GM19328 (cell line): ENCODE data around the gene SSBP2.
"Not testable (repeated sequence)": the region's sequence is repeated elsewhere in the genome, so short reads cannot be mapped to it uniquely, and the experiment has no call there.

ENCODE experiments used
- ATAC-seq: cut with Tn5 transposase; IDR thresholded peaks from one replicate; pipeline ENCODE4 v1.9.1; 2021; ENCODE audit warnings: mild to moderate bottlenecking, moderate library complexity; ENCODE audit not compliant: unreplicated experiment

SSBP2 gene

DNA sequence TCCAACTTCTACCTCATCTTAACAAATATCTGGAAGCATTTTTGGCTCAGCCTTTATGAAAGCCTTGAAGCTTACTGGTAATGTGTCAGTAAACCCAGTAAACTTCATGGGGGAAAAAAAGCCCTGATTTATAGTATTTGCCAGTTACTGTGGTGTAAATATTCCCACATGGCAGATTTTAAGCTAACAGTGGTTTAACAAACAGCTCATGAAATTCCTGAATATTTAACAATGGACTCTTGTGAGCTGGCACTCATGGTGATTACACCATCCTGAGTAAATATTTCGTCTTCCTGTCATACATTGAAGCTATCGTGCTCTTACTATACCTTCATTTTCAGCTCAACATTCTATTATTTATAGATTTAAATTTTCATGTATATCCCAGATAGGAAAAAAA is 300.0 kb downstream of the SSBP2 start:
- ATAC-seq = no peak

DNA sequence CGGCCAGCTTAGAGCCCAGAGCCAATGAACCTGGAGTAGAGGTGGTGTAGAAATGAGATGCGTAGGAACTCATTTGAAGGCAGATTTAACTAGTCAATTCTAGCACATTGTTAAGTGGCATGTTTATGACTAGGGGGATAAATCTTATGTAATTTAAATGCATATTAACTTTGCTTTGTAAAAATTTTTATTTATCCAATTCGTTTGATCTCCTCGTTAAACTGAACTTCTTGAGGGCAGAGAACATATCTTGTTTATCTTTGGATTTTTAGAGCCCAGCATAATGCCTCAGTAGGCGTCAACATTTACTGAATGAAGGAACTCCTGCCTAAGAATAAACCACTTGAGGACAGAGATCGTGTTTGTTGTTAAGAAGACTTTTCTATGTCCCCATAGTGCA is 315.9 kb downstream of the SSBP2 start:
- ATAC-seq = no peak

DNA sequence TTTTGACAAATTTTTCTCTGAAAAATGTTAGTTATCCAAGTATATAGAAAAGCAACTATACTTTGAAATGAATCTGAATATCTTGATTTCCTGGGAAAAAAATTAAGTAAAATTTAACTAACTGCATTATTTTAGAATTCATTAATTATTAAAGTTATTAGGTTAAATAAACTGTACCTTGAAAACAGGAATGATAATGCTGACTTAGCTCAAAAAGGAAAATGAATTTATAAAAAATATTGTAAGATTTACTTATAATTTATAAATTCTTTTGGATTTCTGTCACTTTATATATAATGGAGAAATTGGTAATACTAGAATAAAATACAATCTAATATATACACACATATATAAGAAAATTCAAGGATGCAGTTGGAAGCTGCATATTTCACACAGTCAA is 320.9 kb downstream of the SSBP2 start:
- no peak for ATAC-seq

DNA sequence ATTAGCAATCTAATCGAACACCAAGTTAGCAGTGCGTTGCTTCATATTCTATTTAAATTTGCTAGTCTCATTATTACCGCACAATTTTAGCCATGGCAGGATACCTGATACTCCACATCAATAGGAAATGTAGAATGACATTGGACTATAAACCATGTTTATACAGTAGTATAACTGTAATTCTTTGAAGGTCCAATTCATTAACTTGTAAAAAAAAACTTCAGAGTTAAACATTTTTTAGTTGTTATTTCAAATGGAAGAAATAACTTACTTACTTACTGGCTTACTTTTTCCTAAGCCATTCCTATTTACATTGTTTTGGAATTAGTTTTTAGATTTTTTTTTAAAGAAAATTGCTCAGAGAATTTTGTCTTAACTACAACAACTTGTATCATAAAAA is 321.5 kb downstream of the SSBP2 start:
- ATAC-seq = no peak

DNA sequence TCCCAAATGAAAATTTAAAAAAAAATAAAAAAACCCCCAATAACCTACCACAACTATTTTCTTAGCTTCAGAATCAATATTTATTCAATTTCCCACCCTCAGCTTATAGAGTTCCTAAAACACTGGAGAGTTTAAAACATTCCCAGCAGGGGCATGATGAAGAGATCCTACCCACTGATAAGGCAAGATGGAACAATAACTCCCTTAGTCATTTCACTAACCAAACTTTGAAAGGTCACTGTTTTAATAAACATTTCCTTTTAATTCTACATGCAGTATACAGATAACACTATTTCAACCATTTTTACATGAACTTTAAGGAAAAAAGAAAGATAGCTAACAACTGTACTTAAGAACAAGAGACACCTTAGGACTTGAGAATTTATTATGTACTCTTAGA is 322.0 kb downstream of the SSBP2 start:
- no peak for ATAC-seq

DNA sequence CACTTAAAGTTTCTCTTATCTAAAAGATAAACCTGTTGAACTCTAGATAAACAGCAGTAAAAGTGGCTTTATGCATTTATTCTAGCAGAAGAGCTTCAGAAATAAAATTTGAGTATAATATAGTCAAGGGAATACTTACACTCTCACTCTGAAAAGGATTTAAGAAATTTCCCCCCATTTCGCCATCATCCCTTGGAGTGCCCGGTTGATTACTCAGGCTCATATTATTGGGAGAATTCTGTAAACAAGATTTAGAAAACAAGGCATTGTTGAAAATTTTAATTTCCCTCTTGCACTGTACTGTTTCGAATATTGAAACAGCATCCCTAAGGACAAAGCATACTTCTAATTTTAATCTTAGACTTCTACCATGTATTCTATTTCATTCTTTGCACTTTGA is 322.5 kb downstream of the SSBP2 start:
- ATAC-seq = no peak

DNA sequence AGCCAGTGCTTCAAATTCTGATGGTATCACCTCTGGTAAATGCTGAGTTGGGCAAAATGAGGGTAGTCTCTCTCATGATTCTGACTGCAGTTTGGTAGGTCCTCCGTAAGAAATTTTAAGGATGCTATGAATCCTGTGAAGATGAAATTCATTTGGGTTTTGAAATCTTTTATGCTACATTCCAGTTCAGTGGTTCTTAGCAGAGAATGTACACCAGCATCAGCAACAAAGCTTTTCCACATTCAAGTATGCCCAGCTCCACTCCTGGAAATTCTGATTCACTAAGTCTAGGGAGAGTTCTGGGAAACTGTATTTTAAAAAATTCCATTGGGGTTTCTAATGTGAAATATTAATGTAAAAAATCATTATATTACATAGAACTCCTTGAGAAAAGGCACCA is 323.3 kb downstream of the SSBP2 start:
- no peak for ATAC-seq

DNA sequence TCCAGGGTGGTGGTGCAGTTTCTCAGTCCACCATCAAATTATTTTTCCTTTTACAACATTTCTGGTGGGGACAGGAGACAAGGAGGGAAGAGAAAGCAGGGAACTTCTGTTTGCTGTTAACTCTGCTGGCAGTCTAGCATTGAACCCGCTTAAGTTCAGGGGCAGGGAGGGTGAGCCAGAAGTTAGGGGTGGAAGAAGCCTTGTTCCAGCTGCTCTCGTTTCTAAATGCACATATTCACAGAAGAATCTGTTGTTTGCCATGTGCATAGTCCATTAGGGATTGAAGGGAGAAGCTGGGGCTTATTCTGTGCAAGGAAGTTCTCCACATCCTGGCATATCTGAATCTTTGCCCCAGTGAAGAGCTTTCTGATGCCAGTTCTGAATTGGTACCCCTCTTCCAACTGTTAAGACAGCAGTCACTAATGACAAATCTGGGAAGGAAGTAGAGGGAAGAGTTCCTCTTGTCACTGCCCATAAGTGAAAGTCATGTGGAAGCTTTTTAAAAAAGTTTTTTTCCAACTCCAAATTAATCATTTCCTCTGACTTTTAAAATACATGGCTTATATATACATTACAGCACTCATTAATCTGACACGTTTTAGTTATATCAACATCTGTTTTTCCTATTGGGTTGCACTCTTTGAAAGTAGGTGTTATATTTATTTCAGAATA is 324.4 kb downstream of the SSBP2 start:
- ATAC-seq = no peak

DNA sequence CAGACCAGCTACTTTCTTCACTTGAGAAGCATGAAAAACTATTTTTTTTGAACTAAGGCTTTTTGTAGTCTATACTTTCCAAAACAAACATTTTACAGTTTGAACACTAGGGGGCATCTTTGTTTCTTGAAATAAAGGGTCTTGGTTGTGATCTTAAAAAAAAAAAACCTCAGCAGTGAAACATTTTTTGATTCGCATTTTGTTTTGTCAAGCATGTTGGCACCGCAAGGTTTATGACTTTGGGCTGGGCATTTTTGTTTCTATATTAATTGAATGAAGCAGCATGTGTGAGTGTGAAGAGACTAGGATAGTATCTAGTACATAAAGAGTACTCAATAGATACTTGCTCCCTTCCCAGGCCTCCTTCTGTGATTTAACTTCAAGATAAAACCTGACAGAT is 325.3 kb downstream of the SSBP2 start:
- no peak for ATAC-seq

DNA sequence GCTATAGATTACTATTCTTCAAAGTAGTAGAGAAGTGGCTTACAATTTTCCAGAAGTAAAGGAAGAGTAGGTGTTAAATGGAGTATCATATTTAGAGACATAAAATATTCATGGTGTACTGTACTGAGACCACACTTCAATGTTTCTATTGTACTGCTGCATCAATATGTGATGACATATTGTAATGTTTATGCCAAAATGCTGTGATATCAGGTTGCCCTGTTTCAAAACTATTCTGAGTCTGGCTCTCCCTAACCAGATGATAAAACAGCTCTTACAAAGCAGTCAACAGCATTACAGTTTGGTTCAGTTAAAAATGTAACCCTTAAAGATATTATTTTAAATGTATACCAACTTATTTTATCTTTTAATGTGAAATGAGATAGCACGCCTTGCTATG is 326.2 kb downstream of the SSBP2 start:
- ATAC-seq = no peak

DNA sequence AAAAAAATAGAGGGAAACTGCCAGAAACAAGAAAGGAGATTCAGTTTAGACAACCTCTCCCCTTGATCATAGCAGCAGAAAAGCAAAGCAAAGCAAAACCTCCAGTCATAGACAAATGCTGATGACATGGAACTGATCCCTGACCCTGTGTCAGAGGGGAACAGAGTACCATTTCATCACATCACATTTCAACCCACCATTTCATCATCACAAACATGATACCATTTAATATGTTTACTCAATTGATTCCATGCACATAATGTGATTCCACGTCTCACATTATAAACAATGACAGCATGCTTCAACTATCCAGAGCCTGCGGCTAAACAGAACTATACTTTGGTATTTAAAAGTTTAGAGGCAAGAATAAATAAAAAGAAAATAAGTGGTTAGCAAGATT is 328.2 kb downstream of the SSBP2 start:
- ATAC-seq = no peak

DNA sequence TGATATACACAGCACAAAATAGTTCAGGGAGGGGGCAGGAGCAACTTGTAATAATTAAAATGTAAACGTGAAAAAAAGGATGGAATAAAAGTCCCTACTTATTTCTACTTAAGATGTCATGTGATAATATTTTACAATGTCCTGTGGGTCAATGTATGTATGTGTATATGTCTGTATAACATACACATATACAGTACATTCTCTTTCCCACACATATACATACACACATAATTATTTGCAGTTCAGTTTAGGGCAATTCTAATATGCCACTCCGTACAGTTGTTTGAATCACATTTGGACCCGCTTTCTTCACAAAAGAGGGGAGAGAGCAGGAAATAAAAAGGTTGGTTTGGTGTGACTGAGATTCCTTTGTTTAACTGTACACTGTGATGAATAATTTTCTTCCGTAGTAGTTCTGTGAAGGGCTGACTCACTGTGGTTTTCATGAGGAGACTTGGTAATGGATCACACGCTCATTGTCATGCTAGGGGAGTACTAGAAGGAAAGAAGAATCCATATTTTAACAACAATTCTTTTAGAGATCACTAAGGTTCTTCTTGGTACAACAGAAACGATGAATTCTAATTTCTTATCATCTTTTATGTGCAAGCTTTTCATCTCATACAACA is 330.7 kb downstream of the SSBP2 start:
- ATAC-seq = no peak

DNA sequence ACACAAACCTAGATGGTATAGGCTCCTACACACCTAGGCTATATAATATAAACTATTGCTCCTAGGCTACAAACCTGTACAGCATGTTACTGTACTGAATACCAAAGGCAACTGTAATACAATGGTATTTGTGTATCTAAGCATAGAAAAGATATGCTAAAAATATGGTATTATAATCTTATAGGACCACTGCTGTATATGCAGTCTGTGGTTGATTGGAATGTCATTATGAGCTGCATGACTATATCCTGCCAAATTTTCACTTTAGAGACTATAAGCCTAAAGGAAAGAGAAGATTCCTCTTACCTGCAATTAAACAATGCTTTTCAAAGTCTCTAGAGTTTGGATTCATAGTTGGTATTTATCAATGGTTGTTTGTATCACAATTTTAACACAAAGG is 332.3 kb downstream of the SSBP2 start:
- ATAC-seq = no peak

DNA sequence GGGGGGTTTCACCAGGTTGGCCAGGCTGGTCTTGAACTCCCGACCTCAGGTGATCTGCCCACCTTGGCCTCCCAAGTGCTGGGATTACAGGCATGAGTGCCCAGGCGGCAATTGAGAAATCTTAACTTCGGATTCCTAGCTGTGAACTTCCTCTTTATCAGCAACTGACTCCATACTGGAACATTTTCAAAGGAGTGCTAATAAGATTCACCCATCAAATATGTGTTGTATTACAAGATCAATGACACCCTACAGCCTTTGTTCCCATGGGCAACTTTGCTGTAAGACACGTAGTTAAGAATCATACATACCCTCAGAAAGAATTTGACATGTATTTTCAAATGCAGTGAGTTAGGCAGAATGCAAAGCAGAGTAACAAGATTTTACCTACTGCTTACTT is 333.8 kb downstream of the SSBP2 start:
- ATAC-seq = no peak

DNA sequence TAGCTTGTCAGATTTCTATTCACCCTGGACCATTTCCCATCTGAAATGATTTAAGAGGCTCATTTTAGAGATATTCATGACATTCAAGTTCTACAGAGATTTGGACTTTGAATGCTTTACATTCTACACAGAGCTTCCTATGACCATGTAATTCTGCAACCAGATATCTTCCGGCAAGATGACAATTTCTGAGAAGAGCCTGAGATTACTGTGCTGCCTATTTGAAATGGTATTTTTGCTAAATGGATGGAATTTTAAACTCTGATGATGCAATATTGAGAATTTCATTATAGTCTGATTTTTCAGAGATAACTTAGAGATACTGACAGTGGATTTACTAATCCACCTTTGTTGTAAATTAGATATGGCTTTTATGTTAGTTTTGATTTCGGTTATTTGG is 341.0 kb downstream of the SSBP2 start:
- no peak for ATAC-seq

DNA sequence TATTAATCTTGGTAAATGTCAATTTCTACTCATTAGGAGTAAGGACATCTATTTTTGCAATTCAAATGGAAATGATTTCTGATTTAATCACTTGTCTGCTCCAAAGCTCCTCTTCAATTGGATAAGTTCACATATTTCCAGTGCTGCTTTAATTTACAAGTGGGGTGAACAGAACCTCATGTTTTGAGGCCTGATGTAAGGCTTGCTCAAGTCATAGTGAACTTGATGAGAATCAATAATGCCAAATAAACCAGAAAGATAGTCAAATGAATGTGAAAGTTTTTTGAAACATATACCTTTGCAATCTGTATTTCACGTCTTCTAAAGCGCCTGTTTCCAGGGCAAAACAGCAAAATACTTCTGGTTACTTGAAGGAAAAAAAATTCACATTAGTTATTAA is 341.5 kb downstream of the SSBP2 start:
- ATAC-seq = no peak

DNA sequence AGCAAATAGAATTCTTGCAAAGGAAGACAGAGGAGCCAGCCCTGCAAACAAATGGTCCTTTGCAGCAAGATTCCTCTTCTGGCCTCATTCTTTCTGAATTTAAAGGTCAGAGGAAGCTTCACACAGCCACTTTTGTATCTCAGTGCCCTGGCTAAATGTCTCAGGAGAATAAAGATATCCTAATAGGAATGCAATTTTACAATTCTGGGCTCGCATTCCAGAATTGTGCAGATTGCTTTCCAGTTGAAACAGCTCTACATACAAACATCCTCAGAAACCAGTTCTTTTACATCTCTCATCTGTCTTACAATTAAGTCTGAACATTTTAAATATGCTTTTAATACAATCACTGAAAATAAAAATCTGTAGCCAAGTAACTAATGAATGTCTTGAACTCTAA is 342.4 kb downstream of the SSBP2 start:
- ATAC-seq = no peak

DNA sequence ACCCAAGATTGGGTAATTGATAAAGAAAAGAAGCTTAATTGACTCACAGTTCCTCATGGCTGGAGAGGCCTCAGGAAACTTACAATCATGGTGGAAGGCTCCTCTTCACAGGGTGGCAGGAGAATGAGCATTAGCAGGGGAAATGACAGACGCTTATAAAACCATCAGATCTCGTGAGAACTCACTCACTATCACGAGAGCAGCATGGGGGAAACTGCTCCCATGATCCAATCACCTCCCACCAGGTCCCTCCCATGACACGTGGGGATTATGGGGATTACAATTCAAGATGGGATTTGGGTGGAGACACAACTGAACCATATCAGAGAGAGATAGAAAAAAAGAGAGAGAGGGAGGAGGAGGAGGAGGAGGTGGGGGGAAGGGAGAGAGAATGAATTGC is 343.1 kb downstream of the SSBP2 start:
- ATAC-seq = not testable (repeated sequence)

DNA sequence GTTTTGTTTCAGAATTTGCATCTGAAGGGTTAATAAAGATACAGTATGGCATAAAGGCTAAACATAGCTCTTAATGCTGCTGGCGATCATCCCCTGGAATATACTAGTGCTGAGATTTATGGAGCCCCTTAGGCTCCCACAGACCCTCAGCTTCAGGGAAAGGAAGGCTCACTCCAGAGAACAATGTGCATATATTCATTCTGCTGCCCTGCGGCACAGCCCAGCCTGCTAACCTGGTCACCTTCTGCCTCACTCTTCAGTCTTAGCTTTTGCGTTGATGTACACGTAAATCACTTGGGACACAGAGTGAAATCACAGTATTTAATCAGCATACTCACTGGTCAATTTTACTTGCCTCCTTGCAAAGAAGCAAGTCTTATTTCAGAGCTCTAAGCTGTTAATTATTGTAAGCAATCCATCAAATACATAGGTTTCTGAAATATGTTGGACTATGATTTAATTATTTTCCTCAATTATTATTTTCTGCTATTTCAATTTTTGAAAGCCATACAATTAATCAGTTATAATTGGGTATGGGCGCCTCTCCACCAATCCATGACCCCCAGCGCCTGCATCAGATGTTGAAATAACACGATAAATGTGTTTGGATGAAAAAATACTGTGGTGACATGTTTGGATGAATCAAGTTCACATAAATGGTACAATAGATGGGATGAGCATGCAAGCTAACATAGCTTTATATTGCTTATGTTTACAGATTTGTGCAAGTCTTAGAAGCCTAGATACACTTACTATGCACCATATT is 345.6 kb downstream of the SSBP2 start:
- ATAC-seq = no peak

DNA sequence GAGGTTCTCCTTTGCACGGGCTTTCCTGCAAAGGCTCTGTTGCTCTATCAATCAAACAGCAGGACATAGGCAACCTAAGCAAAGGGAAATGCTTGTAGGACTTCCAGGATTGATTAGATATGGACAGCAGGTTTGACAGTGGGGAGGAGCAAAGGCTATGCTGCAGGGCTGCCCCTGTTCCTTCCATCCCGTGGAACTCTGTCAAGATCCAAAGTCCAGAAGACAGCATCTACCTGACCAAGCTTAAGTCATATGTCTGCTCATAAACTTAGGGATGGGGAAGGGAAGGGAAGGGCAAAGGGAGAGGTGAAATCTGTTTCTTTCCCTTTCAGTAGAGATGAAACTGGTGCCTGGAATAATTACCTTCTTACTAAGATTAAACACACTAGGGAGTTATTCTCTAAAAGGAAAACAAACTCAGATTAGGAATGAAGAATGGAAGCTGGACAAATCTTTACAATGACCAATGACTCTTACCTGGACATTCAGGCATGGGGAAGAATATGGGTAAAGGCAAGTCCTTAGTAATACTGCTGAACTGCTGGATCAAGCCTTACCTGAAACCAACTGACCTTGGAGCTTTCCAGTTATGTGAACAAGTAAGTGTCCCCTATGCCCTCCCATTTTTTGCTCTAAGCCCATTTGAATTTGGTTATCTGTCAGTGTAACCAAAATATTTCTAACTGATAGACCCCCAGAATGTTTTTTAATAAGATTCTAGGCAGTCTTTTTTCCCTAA is 348.5 kb downstream of the SSBP2 start:
- no peak for ATAC-seq

DNA sequence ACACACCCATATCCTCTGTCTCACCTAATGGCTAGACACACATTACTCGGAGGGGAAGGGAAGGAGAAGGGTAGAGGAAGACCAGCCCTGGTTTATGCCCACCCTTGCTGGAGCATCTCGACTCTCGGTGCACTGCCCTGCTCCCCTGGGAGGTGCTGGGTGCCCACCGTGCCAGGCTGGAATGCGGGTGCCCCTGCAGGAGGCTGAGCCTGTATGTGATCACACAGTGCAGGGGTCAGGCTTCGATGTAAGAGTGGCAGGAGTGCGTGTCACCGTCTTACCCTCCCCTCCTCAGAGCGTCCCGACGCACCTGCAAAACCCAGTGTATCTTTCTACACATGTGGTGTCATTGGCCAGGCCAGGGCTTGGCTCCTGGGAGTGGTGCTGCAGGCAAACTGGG is 349.6 kb downstream of the SSBP2 start:
- ATAC-seq = no peak

DNA sequence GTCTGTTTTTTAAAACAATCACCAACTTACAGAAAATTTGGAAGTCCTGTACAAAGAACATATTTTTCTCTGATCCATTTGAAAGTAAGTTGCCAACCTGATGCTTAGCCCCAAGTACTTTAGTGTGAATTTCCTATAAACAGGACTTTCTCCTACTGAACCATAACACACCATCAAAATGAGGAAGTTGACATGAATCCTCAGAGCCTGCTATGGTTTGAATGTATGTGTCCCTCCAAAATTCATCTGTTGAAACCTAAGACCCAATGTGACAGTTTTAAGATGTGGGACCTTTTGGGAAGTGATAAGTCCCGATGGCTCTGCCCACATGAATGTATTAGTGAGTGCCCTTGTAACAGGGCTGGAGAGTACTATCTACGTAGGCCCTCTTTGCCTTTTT is 350.5 kb downstream of the SSBP2 start:
- ATAC-seq = no peak
